ENCODE measurements around the gene CPM.
A peak's percentile ranks its signal among the peaks of the same experiment; 100 is the strongest.
"Not testable (repeated sequence)": the region's sequence is repeated elsewhere in the genome, so short reads cannot be mapped to it uniquely, and the experiment has no call there.

CPM gene

GRCh38 chr12:68823696-68824095, 109.3 kb downstream of the CPM start:
- DNase-seq = no peak

DNA sequence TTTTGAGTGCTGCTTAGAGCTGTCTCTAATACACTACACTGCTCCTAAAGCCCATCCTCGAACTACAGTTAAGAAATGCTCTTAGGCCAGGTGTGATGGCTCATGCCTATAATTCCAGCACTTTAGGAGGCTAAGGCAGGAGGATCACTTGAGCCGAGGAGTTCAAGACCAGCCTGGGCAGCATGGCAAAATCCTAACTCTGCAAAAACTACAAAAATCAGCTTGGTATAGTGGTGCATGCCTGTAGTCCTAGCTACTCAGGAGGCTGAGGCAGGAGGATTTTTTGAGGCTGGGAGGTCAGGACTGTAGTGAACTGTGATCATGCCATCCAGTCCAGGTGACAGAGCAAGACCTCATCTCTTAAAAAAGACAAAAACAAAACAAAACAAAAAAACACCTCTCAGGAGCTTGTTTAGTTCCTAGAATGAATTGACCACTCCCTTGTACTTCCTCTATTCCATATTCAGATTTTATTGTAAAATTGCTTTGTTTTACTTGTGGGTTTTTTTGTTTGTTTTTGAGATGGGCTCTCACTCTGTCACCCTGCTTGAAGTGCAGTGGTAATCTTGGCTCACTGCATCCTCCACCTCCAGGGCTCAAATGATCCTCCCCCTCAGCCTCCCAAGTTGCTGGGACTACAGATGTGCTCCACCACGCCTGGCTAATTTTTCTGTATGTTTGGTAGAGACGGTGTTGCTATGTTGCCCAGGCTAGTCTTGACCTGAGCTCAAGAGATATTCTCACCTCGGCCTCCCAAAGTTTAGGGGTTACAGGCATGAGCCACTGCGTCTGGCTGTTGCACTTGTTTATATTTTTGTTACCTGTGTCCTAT, 111.4 kb downstream of the CPM start:
- no peak for DNase-seq

- not testable (repeated sequence) for DNase-seq
These were observed 113.5 kb downstream of the CPM start for GRCh38 chr12:68819481-68819880.

- DNase-seq = no peak
These were observed 116.8 kb downstream of the CPM start for GRCh38 chr12:68815928-68816800.

DNA sequence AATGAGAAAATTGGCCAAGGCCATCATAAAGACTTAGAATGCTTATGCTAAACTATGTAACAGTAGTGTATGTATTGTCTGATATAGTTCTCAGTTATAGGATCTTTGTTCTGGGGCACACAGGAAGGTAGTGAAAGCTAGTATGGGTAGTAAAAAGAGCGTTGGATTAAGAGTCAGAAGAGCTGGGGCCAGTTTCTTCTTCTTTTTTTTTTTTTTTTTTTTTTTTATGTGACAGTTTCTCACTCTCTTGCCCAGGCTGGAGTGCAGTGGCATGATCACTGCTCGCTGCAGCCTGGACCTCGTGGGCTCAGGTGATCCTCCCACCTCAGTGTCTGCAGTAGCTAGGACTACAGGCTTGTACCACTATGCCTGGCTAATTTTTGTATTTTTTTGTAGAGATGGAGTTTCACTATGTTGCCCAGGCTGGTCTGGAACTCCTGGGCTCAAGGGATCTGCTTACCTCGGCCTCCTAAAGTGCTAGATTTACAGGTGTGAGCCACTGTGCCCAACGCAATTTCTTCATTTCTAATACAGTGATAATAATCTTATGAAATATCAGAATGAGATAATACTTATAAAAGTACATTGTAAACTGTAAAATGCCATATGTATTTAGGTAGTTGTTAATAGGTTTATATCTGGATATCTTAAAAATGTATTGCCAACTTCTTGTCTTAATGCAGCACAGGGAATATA, 117.6 kb downstream of the CPM start:
- DNase-seq = no peak

DNA sequence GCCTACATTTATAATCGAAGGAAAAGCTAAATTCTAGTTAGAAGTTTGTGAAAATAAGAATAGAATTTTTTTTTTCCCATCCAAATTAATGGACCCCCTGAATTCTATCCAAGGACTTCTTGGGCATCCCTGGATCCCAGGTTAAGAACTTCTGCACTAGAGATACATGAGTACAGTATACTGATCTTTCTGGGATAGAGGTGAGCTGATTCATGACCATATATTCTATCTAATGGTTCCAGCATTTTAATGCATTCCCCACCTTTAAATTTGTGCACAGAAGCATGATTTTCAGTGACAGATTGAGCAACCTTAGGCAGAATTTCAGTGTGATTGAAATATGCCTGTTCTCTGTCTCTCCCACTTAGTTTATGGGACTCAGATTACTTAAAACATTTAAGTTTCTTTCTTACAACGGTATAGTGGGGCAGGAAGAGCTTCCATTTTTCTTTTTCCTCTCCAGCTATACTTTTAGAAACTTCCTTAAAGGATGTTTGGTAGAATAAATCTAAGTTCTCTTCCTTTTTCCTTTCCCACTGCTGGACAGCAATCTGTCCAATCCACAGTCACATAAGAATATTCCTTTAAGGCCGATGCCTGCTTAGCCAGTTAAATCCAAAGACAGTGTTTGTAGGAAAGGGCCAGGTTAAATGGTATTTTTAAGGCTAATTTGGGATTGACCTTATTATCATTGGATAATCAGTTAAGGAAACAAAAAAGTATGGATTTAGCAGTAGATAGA, 118.3 kb downstream of the CPM start:
- no peak for DNase-seq

- DNase-seq = no peak
These were observed 119.8 kb downstream of the CPM start for GRCh38 chr12:68813242-68813593.

DNA sequence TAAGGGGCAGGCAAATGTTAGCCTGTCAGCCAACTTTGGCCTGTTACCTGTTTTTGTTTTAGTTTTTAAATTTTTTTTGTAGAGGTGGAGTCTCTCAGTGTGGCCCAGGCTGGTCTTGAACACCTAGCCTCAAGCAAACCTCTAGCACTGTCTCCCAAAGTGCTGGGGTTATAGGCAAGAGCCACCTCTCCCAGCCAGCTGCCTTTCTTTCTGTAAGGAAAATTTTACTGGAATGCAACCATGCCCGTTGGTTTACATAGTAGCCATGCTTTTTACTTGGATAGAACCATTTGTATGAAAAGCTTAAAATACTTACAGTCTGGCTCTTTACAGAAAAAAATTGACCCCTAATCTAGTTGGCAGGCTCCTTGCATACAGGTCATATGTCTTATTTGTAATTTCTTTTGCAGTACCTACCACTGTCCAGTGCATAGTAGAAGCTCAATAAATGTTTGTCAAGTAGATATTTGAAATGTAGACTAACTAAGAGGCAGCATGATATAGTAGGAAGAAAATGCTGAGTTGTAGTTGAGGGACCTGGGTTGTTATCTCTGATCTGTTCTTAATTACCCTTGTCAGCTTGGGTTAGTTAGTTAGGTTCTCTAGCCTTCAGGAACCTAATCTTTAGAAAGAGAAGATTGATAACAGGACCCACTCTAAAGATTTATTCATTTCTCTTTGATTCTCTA, 120.3 kb downstream of the CPM start:
- DNase-seq = no peak

GRCh38 chr12:68811573-68811972, 121.4 kb downstream of the CPM start:
- not testable (repeated sequence) for DNase-seq

- not testable (repeated sequence) for DNase-seq
These were observed 123.0 kb downstream of the CPM start for GRCh38 chr12:68810027-68810389.

- no peak for DNase-seq
These were observed 123.6 kb downstream of the CPM start for GRCh38 chr12:68809190-68810026.

- DNase-seq = peak; percentile 91 to 95 (median 94)
These were observed 124.4 kb downstream of the CPM start for GRCh38 chr12:68808388-68809189.

DNA sequence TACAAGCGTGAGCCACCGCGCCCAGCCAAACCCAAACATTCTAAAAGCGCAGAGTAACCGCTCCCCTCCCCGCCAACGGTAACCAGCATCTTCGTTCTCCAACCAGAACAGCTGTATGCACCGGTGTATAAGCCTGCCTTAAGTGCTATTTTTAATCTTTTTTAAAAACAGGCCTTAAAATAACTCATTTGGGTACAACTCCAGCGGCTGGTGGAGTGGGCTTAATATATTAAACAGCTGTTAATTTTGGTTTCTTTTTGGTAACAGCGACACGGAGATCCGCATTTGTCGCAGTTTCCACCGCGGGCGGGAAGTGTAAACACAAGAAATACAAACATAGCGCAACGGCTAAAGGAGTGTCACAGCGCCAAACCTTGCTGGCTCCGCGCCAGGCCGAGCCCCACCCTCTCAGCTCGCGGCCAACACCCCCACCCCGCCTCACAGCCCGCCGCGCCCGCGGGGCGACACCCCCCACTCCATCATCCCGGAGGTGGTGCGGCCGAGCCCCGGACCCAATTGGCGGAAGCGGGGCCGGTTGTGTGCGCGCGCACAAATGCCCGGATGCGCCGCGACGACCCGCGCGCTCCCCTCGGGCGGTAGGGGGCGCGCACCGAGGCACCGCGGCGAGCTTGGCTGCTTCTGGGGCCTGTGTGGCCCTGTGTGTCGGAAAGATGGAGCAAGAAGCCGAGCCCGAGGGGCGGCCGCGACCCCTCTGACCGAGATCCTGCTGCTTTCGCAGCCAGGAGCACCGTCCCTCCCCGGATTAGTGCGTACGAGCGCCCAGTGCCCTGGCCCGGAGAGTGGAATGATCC, 125.2 kb downstream of the CPM start, which contains the start of gene MDM2:
MDM2 (plus strand) TSS at position 602 of the 812 bp plus-strand sequence. CDS start 301 bp downstream, outside the sequence.
- peak; percentile 94 to 98 (median 97) for DNase-seq

DNA sequence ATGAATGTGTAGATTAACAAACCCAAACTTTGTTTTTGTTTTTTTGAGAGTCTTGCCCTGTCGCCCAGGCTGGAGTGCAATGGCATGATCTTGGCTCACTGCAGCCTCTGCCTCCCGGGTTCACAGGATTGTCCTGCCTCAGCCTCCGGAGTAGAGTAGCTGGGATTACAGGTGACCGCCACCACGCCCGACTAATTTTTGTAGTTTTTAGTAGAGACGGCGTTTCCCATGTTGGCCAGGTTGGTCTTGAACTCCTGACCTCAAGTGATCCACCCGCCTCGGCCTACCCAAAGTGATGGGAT, 125.7 kb downstream of the CPM start:
- DNase-seq = not testable (repeated sequence)

DNA sequence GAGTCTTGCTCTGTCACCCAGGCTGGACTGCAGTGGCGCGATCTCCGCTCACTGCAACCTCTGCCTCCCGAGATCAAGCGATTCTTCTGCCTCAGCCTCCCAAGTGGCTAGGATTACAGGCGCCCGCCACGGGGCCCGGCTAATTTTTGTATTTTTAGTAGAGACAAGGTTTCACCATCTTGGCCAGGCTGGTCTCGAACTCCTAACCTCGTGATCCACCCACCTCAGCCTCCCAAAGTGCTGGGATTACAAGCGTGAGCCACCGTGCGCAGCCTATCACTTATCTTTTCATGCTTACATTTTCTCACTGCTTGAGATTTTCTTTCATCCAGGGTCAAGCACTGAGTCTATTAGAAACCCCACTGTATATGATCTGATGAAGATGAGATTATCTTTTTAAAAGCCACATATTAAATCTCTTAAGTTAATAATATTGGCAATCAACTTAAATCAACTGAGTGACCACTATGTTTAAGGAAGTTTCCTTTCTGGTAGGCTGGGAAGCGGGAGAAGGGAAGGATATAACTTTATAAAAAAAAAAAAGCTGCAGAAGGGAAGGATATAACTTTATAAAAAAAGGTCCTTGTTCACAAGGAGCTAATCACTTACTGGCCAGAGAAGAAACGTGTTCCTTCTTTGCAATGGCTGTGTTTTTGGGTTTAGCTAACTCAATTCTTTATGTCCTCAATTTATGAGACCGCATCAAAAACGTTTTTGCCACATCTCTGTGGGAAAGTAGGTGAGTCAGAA, 126.3 kb downstream of the CPM start:
- no peak for DNase-seq

- no peak for DNase-seq
These were observed 127.3 kb downstream of the CPM start for GRCh38 chr12:68805592-68806120.

- no peak for DNase-seq
These were observed 128.0 kb downstream of the CPM start for GRCh38 chr12:68804657-68805591.
